CD14-positive monocyte (primary cell): ENCODE data around the gene EIPR1. TPM values are rescaled to one million over a fixed set of nuclear protein-coding genes. Genes with fewer than 3 reads are reported as not detected.

Experiments used
- DNase-seq, 3 donors: peaks; one replicate each; pipeline ENCODE4 v3.0.0-alpha.2; 2011 to 2022
- H2AFZ ChIP-seq: 2 replicates; pipeline ENCODE4 v1.6.0; 2012; ENCODE audit warnings: mild to moderate bottlenecking, low read depth, low read length, inconsistent platforms; ENCODE audit not compliant: insufficient read depth, poor library complexity, severe bottlenecking
- H3K27ac ChIP-seq, 2 donors: 1 replicate in 1 of 2; 2 replicates in 1 of 2; pipeline ENCODE4 v1.5.1; 2012 to 2013; ENCODE audit warnings: low read length in 2 of 2, control low read depth in 1 of 2, inconsistent platforms in 1 of 2, low read depth in 1 of 2, mild to moderate bottlenecking in 1 of 2
- H3K27me3 ChIP-seq, 2 donors: one replicate each; pipeline versions ENCODE4 v1.6.0 to v1.6.1; 2011 to 2013; ENCODE audit warnings: low read length in 2 of 2; ENCODE audit not compliant: control insufficient read depth in 2 of 2, insufficient read depth in 2 of 2
- H3K36me3 ChIP-seq, 2 donors: replicated peaks in 1 of 2; 1 replicate in 1 of 2; 2 replicates in 1 of 2; pipeline versions ENCODE4 v1.5.1 to v1.6.1; 2012 to 2013; ENCODE audit warnings: low read length in 2 of 2, control low read depth in 1 of 2, inconsistent platforms in 1 of 2, mild to moderate bottlenecking in 1 of 2; ENCODE audit not compliant: insufficient read depth in 2 of 2, control insufficient read depth in 1 of 2
- H3K4me1 ChIP-seq, 2 donors: 1 replicate in 1 of 2; 2 replicates in 1 of 2; pipeline versions ENCODE4 v1.5.1 to v1.6.1; 2012 to 2013; ENCODE audit warnings: low read length in 2 of 2, control low read depth in 1 of 2, inconsistent platforms in 1 of 2, mild to moderate bottlenecking in 1 of 2, moderate library complexity in 1 of 2; ENCODE audit not compliant: insufficient read depth in 2 of 2, control insufficient read depth in 1 of 2
- H3K4me2 ChIP-seq: replicated peaks from 2 replicates; pipeline ENCODE3; 2012; ENCODE audit warnings: low read length, moderate library complexity, mild to moderate bottlenecking; ENCODE audit not compliant: poor library complexity, severe bottlenecking; ENCODE audit errors: extremely low read depth
- H3K4me3 ChIP-seq, 3 experiments: fragments of 200-600 bp in 1 of 3; sonication (generic) in 1 of 3; replicated peaks in 1 of 3; 1 replicate in 2 of 3; 2 replicates in 1 of 3; pipeline ENCODE4 v1.5.1; 2011 to 2013; ENCODE audit warnings: low read length in 3 of 3, mild to moderate bottlenecking in 3 of 3, control low read depth in 2 of 3, low read depth in 2 of 3, inconsistent platforms in 1 of 3, moderate library complexity in 1 of 3
- H3K79me2 ChIP-seq: 2 replicates; pipeline ENCODE4 v1.6.0; 2012; ENCODE audit warnings: mild to moderate bottlenecking, control low read depth, inconsistent platforms, low read length, moderate library complexity; ENCODE audit not compliant: insufficient read depth
- H3K9ac ChIP-seq: 2 replicates; pipeline ENCODE4 v1.6.0; 2017; ENCODE audit warnings: low read length, mild to moderate bottlenecking; ENCODE audit not compliant: insufficient read depth, poor library complexity, severe bottlenecking
- H3K9me3 ChIP-seq, 2 donors: replicated peaks in 1 of 2; 1 replicate in 1 of 2; 2 replicates in 1 of 2; pipeline versions ENCODE4 v1.5.1 to v1.6.1; 2012 to 2013; ENCODE audit warnings: low read length in 2 of 2, control low read depth in 1 of 2; ENCODE audit not compliant: control insufficient read depth in 1 of 2, insufficient read depth in 1 of 2
- H4K20me1 ChIP-seq: 2 replicates; pipeline ENCODE4 v1.6.0; 2012; ENCODE audit warnings: mild to moderate bottlenecking, low read length, control low read depth, moderate library complexity; ENCODE audit not compliant: insufficient read depth
- H3K27ac Mint-ChIP-seq, 7 donors: one replicate each; pipeline ENCODE4 v1.8.0; 2020; ENCODE audit warnings: mild to moderate bottlenecking in 7 of 7, mixed read lengths in 7 of 7, moderate library complexity in 6 of 7, inconsistent platforms in 2 of 7
- H3K27me3 Mint-ChIP-seq, 3 donors: one replicate each; pipeline ENCODE4 v1.8.0; 2021 to 2022; ENCODE audit warnings: low read depth in 3 of 3, mild to moderate bottlenecking in 3 of 3, mixed read lengths in 3 of 3, moderate library complexity in 3 of 3, inconsistent platforms in 1 of 3
- H3K36me3 Mint-ChIP-seq, 2 donors: one replicate each; pipeline ENCODE4 v1.8.0; 2020; ENCODE audit warnings: mixed read lengths in 2 of 2, inconsistent platforms in 1 of 2, mild to moderate bottlenecking in 1 of 2
- H3K4me1 Mint-ChIP-seq: one replicate; pipeline ENCODE4 v1.8.0; 2020; ENCODE audit warnings: mild to moderate bottlenecking, mixed read lengths
- H3K4me3 Mint-ChIP-seq, 2 donors: one replicate each; pipeline ENCODE4 v1.8.0; 2020; ENCODE audit warnings: mild to moderate bottlenecking in 2 of 2, mixed read lengths in 2 of 2, moderate library complexity in 1 of 2
- H3K9me3 Mint-ChIP-seq, 7 donors: one replicate each; pipeline ENCODE4 v1.8.0; 2020 to 2022; ENCODE audit warnings: mixed read lengths in 7 of 7, mild to moderate bottlenecking in 6 of 7, moderate library complexity in 6 of 7, inconsistent platforms in 2 of 7
- WGBS: methylation state at CpG from one replicate; pipeline ENCODE4 v1.1.5; 2013; ENCODE audit warnings: missing lambda C conversion rate; ENCODE audit not compliant: insufficient coverage; 5-methylcytosine and 5-hydroxymethylcytosine counted together
- intact Hi-C, 2 donors: fragments of 100-400 bp; cut with micrococcal nuclease; formaldehyde crosslinking; loops; one replicate each; pipeline versions ENCODE4 v1.15.0 to v1.15.1; 2023
- polyA plus RNA-seq, 3 donors: library from polyadenylated mRNA; depleted of rRNA in 1 of 3; unstranded in 2 of 3; stranded (reverse) in 1 of 3; fragments of 300-500 nt in 2 of 3; fragments of >200 nt in 1 of 3; fragmentation: Illumina TruSeq in 2 of 3; gene quantifications; 1 replicate in 2 of 3; 2 replicates in 1 of 3; pipeline ENCODE4 v1.2.3, GENCODE V29; 2012 to 2021
- TF ChIP-seq, protein P1 (sequence below): fragments of 200-600 bp; IDR thresholded peaks from one replicate; pipeline ENCODE4 v1.8.0; 2022; ENCODE audit warnings: antibody characterized with exemption, mild to moderate bottlenecking

Gene EIPR1
- polyA plus RNA-seq, 3 donors = 19.0 to 22.4 (median 20.8) TPM

DNA sequence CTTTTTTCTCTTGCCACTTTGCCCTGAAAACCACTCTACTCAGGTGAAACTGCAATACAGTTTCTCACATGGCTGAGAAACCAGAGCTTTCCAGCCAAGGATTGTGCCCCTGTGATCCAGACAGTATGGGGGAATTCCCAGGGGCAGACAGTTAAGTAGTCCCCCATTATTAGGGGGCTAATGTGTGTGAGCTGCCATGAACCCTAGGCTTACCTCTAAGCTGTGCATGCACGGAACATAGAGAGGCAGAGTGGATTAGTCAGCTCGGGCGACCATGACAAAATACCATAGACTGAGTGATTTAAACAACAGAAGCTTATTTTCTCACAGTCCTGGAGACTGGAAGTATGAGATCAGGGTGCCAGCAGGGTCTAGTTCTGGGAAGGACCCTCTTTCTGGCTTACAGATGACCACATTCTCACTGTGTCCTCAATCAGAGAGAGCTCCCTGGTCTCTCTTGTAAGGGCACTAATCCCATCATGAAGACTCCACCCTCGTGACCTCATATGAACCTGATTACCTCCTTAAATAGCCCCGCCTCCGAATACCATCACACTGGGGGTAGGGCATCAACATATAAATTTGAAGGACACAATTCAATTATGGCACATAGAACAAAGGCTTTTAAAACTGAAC, 215.1 kb downstream of the EIPR1 start:
- H3K4me2 ChIP-seq = no peak overlapping the region
- no peak overlapping the region for H3K9ac ChIP-seq
- Mint-ChIP-seq H3K9me3 (peaks cover 19 to 33% (median 25%) of the 10 kb centered on the region in 7 donors), H3K27ac (no peak overlapping the region), H3K4me3 (no peak overlapping the region), H3K4me1 (no peaks in the 10 kb centered on the region), H3K36me3 (peaks cover 8 to 21% of the 10 kb centered on the region in 2 donors), H3K27me3 (peaks cover 0 to 2% (median 0%) of the 10 kb centered on the region in 3 donors)
- TF ChIP-seq, protein P1, sequence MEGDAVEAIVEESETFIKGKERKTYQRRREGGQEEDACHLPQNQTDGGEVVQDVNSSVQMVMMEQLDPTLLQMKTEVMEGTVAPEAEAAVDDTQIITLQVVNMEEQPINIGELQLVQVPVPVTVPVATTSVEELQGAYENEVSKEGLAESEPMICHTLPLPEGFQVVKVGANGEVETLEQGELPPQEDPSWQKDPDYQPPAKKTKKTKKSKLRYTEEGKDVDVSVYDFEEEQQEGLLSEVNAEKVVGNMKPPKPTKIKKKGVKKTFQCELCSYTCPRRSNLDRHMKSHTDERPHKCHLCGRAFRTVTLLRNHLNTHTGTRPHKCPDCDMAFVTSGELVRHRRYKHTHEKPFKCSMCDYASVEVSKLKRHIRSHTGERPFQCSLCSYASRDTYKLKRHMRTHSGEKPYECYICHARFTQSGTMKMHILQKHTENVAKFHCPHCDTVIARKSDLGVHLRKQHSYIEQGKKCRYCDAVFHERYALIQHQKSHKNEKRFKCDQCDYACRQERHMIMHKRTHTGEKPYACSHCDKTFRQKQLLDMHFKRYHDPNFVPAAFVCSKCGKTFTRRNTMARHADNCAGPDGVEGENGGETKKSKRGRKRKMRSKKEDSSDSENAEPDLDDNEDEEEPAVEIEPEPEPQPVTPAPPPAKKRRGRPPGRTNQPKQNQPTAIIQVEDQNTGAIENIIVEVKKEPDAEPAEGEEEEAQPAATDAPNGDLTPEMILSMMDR = no peak
- no peaks in the 10 kb centered on the region for H3K79me2 ChIP-seq
- no peaks in the 10 kb centered on the region for H4K20me1 ChIP-seq
- H3K9me3 ChIP-seq = peaks cover 25 to 27% of the 10 kb centered on the region in 2 donors
- intact Hi-C loops = no loop called here
- H3K36me3 ChIP-seq = no peaks in the 10 kb centered on the region
- H3K4me1 ChIP-seq = no peaks in the 10 kb centered on the region
- no peak for DNase-seq
- 80% methylated on average over 2 of the region's 6 CpGs for WGBS
- H3K4me3 ChIP-seq = no peak overlapping the region
- no peak overlapping the region for H2AFZ ChIP-seq
- no peaks in the 10 kb centered on the region for H3K27me3 ChIP-seq
- no peak overlapping the region for H3K27ac ChIP-seq

DNA sequence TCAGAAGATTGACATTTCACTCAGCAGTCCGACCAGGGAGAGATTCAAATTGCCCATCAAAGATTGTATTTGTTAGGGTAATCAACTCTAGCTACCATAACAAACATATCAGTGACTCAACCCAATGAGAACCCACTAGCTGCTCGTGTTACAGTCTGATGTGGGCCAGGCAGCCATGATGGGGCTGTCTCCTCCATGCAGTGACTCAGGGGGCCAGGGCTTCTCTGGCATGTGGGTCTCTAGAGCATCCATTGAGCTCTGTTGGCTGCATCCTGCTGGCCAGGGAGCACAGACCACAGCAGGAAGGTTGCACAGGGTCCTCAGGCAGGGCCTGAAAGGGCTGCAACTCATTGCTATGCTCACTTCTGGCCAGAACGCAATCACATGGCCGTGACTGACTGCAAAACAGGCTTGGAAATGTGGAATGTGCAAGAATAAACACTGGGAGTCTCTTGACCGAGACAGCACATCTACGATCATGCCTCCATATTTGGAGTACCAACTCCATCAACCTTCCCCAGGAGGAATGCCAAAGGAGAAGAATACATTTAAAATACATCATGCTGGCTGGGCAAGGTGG, 216.8 kb downstream of the EIPR1 start:
- H3K4me1 Mint-ChIP-seq = no peaks in the 10 kb centered on the region
- TF ChIP-seq, protein P1 = no peak
- Histone ChIP-seq H3K4me2 (no peak overlapping the region), H3K9ac (no peak overlapping the region), H3K79me2 (no peaks in the 10 kb centered on the region), H3K9me3 (peaks cover 19 to 25% of the 10 kb centered on the region in 2 donors), H3K27me3 (no peaks in the 10 kb centered on the region), H4K20me1 (no peaks in the 10 kb centered on the region), H2AFZ (no peak overlapping the region), H3K36me3 (no peaks in the 10 kb centered on the region), H3K4me3 (no peak overlapping the region), H3K27ac (no peak overlapping the region), H3K4me1 (no peaks in the 10 kb centered on the region)
- intact Hi-C loops = no loop called here
- no peak for DNase-seq
- no peak overlapping the region for H3K27ac Mint-ChIP-seq
- WGBS = 100% methylated on average over 1 of the region's 6 CpGs
- H3K9me3 Mint-ChIP-seq = peaks cover 15 to 27% (median 18%) of the 10 kb centered on the region in 7 donors
- peaks cover 2 to 8% of the 10 kb centered on the region in 2 donors for H3K36me3 Mint-ChIP-seq
- peaks cover 0 to 2% (median 0%) of the 10 kb centered on the region in 3 donors for H3K27me3 Mint-ChIP-seq
- H3K4me3 Mint-ChIP-seq = no peak overlapping the region
